ENCODE results near the gene MICU1.

DNA sequence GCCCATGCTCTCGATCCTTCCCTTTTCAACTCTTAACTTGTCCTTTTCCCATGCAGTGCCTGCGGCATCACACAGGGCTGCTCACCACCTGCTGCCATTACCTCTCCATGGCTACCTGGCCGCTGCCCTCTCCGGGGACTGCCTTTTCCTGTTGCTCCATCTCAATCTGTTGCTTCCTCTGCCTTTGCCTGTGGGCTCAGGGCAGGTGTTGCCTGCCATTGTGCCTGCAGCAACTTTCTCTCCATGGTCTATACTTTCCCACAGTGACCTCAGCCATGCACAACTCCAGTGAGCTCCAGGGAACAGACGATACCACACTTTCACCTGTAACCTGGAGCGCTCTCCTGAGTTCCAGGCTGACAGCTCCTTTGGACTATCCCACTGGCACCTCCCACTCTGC, 274.4 kb downstream of the MICU1 start:
- TF ChIP-seq, protein P1, sequence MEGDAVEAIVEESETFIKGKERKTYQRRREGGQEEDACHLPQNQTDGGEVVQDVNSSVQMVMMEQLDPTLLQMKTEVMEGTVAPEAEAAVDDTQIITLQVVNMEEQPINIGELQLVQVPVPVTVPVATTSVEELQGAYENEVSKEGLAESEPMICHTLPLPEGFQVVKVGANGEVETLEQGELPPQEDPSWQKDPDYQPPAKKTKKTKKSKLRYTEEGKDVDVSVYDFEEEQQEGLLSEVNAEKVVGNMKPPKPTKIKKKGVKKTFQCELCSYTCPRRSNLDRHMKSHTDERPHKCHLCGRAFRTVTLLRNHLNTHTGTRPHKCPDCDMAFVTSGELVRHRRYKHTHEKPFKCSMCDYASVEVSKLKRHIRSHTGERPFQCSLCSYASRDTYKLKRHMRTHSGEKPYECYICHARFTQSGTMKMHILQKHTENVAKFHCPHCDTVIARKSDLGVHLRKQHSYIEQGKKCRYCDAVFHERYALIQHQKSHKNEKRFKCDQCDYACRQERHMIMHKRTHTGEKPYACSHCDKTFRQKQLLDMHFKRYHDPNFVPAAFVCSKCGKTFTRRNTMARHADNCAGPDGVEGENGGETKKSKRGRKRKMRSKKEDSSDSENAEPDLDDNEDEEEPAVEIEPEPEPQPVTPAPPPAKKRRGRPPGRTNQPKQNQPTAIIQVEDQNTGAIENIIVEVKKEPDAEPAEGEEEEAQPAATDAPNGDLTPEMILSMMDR (conservative IDR thresholded peaks at IDR 0.05; ENCODE audit: low read depth in 2 of 2) = no peak
- TF ChIP-seq EZH2 (IDR thresholded peaks at IDR 0.05; ENCODE audit: low read depth, unreplicated experiment) = no peak
- no peak for TF ChIP-seq POLR2AphosphoS5 (IDR thresholded peaks at IDR 0.05; ENCODE audit: low read depth)
- no peak for TF ChIP-seq JUNB (IDR thresholded peaks at IDR 0.05; ENCODE audit: unreplicated experiment)
- TF ChIP-seq, protein P2, sequence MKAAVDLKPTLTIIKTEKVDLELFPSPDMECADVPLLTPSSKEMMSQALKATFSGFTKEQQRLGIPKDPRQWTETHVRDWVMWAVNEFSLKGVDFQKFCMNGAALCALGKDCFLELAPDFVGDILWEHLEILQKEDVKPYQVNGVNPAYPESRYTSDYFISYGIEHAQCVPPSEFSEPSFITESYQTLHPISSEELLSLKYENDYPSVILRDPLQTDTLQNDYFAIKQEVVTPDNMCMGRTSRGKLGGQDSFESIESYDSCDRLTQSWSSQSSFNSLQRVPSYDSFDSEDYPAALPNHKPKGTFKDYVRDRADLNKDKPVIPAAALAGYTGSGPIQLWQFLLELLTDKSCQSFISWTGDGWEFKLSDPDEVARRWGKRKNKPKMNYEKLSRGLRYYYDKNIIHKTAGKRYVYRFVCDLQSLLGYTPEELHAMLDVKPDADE (IDR thresholded peaks at IDR 0.05) = no peak
- TF ChIP-seq EZH2phosphoT487 (IDR thresholded peaks at IDR 0.05; ENCODE audit: unreplicated experiment) = no peak
- TF ChIP-seq, protein P3, sequence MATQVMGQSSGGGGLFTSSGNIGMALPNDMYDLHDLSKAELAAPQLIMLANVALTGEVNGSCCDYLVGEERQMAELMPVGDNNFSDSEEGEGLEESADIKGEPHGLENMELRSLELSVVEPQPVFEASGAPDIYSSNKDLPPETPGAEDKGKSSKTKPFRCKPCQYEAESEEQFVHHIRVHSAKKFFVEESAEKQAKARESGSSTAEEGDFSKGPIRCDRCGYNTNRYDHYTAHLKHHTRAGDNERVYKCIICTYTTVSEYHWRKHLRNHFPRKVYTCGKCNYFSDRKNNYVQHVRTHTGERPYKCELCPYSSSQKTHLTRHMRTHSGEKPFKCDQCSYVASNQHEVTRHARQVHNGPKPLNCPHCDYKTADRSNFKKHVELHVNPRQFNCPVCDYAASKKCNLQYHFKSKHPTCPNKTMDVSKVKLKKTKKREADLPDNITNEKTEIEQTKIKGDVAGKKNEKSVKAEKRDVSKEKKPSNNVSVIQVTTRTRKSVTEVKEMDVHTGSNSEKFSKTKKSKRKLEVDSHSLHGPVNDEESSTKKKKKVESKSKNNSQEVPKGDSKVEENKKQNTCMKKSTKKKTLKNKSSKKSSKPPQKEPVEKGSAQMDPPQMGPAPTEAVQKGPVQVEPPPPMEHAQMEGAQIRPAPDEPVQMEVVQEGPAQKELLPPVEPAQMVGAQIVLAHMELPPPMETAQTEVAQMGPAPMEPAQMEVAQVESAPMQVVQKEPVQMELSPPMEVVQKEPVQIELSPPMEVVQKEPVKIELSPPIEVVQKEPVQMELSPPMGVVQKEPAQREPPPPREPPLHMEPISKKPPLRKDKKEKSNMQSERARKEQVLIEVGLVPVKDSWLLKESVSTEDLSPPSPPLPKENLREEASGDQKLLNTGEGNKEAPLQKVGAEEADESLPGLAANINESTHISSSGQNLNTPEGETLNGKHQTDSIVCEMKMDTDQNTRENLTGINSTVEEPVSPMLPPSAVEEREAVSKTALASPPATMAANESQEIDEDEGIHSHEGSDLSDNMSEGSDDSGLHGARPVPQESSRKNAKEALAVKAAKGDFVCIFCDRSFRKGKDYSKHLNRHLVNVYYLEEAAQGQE (IDR thresholded peaks at IDR 0.05; ENCODE audit: unreplicated experiment) = no peak

Measured in GM23338 (cell line).